Non-pigmented ciliary epithelial cell (primary cell): ENCODE data around the gene ZNF24.
A peak's percentile ranks its signal among the peaks of the same experiment; 100 is the strongest.

Experiments
- DNase-seq: peaks from one replicate; pipeline ENCODE4 v3.0.0-alpha.2; 2010; ENCODE audit warnings: low read depth

ZNF24 gene

GRCh38 chr18:35296060-35296459 is 48.2 kb downstream of the ZNF24 start:
- DNase-seq = no peak

- no peak for DNase-seq
Observed at GRCh38 chr18:35291166-35291565, 53.1 kb downstream of the ZNF24 start.

- peak; percentile 78 for DNase-seq
Observed at GRCh38 chr18:35290094-35290735, 54.0 kb downstream of the ZNF24 start, which contains the start of gene ZSCAN30. Gene ZSCAN30, minus strand, starts transcription at chr18:35290229. Its CDS starts 25,877 bp downstream, at chr18:35264352.

GRCh38 chr18:35289727-35290093 is 54.5 kb downstream of the ZNF24 start:
- DNase-seq = no peak

GRCh38 chr18:35289293-35289692 is 54.9 kb downstream of the ZNF24 start:
- DNase-seq = no peak

- no peak for DNase-seq
Observed at GRCh38 chr18:35284841-35285240, 59.4 kb downstream of the ZNF24 start.

- no peak for DNase-seq
Observed at GRCh38 chr18:35283923-35284794, 60.1 kb downstream of the ZNF24 start.

GRCh38 chr18:35282353-35282752 is 61.9 kb downstream of the ZNF24 start:
- peak; percentile 76 for DNase-seq
